ENCODE results near the gene GPC6. TPM values are rescaled to one million over a fixed set of nuclear protein-coding genes. Genes with fewer than 3 reads are reported as not detected.
"Not testable (repeated sequence)": the region's sequence is repeated elsewhere in the genome, so short reads cannot be mapped to it uniquely, and the experiment has no call there.

The GPC6 gene
- total RNA-seq, 1 experiment from 2014 or later, result not detected

GRCh38 chr13:93450191-93450621 lies 223.6 kb downstream of the GPC6 start:
- Histone ChIP-seq H2AFZ (no peak overlapping the region), H4K20me1 (ENCODE audit: insufficient read depth) (no peaks in the 10 kb centered on the region), H3K36me3 (ENCODE audit: low read depth) (no peaks in the 10 kb centered on the region), H3K27me3 (ENCODE audit: insufficient read depth, low read depth) (no peaks in the 10 kb centered on the region), H3K4me2 (no peak overlapping the region), H3K79me2 (ENCODE audit: low read depth) (no peaks in the 10 kb centered on the region), H3K4me3 (no peak overlapping the region), H3K9me3 (ENCODE audit: insufficient read depth, low read depth) (no peaks in the 10 kb centered on the region), H3K9me2 (ENCODE audit: insufficient read depth) (no peaks in the 10 kb centered on the region), H3K4me1 (replicated peaks; ENCODE audit: insufficient read depth) (no peaks in the 10 kb centered on the region), H3F3A (ENCODE audit: insufficient read depth, low read depth) (no peaks in the 10 kb centered on the region), H3K27ac (no peak overlapping the region)
- TF ChIP-seq CTCF (conservative IDR thresholded peaks at IDR 0.05) (no peak), EZH2 (IDR thresholded peaks at IDR 0.05; ENCODE audit: low read depth) (no peak)
- intact Hi-C loops (cut with micrococcal nuclease; ENCODE audit: unreplicated experiment), result no loop called here
- no peak for DNase-seq
- ChIA-PET CTCF (no interaction called here), POLR2A (ENCODE audit: unreplicated experiment) (no interaction called here)
- BruUV-seq (replicated peaks), result no TSS peak

GRCh38 chr13:93450761-93451160 lies 224.2 kb downstream of the GPC6 start:
- no peaks in the 10 kb centered on the region for H3K79me2 ChIP-seq (ENCODE audit: low read depth)
- ChIA-PET POLR2A (ENCODE audit: unreplicated experiment) (no interaction called here), CTCF (no interaction called here)
- H3K36me3 ChIP-seq (ENCODE audit: low read depth), result no peaks in the 10 kb centered on the region
- no peaks in the 10 kb centered on the region for H3K27me3 ChIP-seq (ENCODE audit: insufficient read depth, low read depth)
- H3K4me1 ChIP-seq (replicated peaks; ENCODE audit: insufficient read depth), result no peaks in the 10 kb centered on the region
- no TSS peak for BruUV-seq (replicated peaks)
- intact Hi-C loops (cut with micrococcal nuclease; ENCODE audit: unreplicated experiment), result no loop called here
- no peaks in the 10 kb centered on the region for H3K9me3 ChIP-seq (ENCODE audit: insufficient read depth, low read depth)
- H3K9me2 ChIP-seq (ENCODE audit: insufficient read depth), result no peaks in the 10 kb centered on the region
- no peak overlapping the region for H3K27ac ChIP-seq
- H3K4me3 ChIP-seq, result no peak overlapping the region
- no peak overlapping the region for H2AFZ ChIP-seq
- no peak for DNase-seq
- no peak overlapping the region for H3K4me2 ChIP-seq
- TF ChIP-seq CTCF (conservative IDR thresholded peaks at IDR 0.05), result no peak
- H4K20me1 ChIP-seq (ENCODE audit: insufficient read depth), result no peaks in the 10 kb centered on the region
- H3F3A ChIP-seq (ENCODE audit: insufficient read depth, low read depth), result no peaks in the 10 kb centered on the region

GRCh38 chr13:93454676-93455235 lies 228.1 kb downstream of the GPC6 start:
- H3K79me2 ChIP-seq (ENCODE audit: low read depth); H3K9me3 ChIP-seq (ENCODE audit: insufficient read depth, low read depth); BruUV-seq (replicated peaks); DNase-seq; H3K9me2 ChIP-seq (ENCODE audit: insufficient read depth); H3K4me3 ChIP-seq; H3K4me2 ChIP-seq; H3K27ac ChIP-seq; H3K27me3 ChIP-seq (ENCODE audit: insufficient read depth, low read depth); H2AFZ ChIP-seq; intact Hi-C loops (cut with micrococcal nuclease; ENCODE audit: unreplicated experiment); POLR2A ChIA-PET (ENCODE audit: unreplicated experiment); H4K20me1 ChIP-seq (ENCODE audit: insufficient read depth); H3K4me1 ChIP-seq (replicated peaks; ENCODE audit: insufficient read depth); H3K36me3 ChIP-seq (ENCODE audit: low read depth); CTCF ChIA-PET; H3F3A ChIP-seq (ENCODE audit: insufficient read depth, low read depth): not testable (repeated sequence)

GRCh38 chr13:93455861-93456260 lies 229.3 kb downstream of the GPC6 start:
- Histone ChIP-seq H3F3A (ENCODE audit: insufficient read depth, low read depth) (no peaks in the 10 kb centered on the region), H3K79me2 (ENCODE audit: low read depth) (no peaks in the 10 kb centered on the region), H3K27me3 (ENCODE audit: insufficient read depth, low read depth) (no peaks in the 10 kb centered on the region), H3K4me3 (no peak overlapping the region), H3K9me3 (ENCODE audit: insufficient read depth, low read depth) (no peaks in the 10 kb centered on the region), H4K20me1 (ENCODE audit: insufficient read depth) (no peaks in the 10 kb centered on the region), H3K4me1 (replicated peaks; ENCODE audit: insufficient read depth) (no peaks in the 10 kb centered on the region), H3K36me3 (ENCODE audit: low read depth) (no peaks in the 10 kb centered on the region), H2AFZ (no peak overlapping the region), H3K27ac (no peak overlapping the region), H3K4me2 (no peak overlapping the region), H3K9me2 (ENCODE audit: insufficient read depth) (no peaks in the 10 kb centered on the region)
- no peak for DNase-seq
- TF ChIP-seq EZH2 (IDR thresholded peaks at IDR 0.05; ENCODE audit: low read depth) (no peak), CTCF (conservative IDR thresholded peaks at IDR 0.05) (no peak)
- ChIA-PET POLR2A (ENCODE audit: unreplicated experiment) (no interaction called here), CTCF (no interaction called here)
- intact Hi-C loops (cut with micrococcal nuclease; ENCODE audit: unreplicated experiment), result no loop called here
- BruUV-seq (replicated peaks), result no TSS peak
